ENCODE measurements around the gene AP5Z1.

DNA sequence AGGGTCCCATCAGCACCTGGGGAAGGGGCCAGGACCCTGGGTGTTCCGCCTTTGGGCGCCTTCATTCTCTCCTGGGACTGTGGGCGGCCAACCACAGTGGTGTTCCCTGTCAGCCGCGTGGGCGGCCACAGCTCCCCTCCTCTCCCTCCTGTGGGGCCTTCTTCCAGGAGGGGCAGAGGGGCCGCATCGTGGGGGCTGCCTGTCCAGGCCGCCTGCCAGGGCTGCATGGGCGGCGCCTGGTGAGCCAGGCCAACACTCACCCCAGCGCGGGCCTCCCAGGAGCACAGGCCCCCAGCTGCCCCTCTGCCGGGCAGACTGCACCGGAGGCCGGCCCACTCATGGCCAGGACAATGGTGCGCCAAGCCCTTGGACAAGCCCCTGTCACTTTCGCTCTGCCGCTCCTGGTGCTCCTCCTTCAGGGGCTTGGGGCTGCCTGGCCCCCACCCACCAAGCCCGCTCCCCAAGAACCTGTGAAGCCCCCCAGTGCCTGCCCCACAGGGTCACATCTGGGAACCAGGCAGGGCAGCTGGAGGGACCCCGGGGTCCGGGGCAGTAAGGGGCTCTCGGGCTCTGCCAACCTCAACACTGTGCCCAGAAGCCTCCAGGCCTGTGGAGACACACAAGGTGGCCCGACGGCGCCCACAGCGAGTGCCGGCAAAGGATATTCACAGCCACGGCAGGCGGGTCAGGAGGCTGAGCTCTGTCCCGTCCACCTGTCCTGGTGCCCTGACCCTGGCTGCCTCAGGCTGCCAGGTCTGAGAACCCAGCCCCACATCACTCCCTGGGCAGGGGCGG, 42.8 kb downstream of the AP5Z1 start:
- TF ChIP-seq, protein P1, sequence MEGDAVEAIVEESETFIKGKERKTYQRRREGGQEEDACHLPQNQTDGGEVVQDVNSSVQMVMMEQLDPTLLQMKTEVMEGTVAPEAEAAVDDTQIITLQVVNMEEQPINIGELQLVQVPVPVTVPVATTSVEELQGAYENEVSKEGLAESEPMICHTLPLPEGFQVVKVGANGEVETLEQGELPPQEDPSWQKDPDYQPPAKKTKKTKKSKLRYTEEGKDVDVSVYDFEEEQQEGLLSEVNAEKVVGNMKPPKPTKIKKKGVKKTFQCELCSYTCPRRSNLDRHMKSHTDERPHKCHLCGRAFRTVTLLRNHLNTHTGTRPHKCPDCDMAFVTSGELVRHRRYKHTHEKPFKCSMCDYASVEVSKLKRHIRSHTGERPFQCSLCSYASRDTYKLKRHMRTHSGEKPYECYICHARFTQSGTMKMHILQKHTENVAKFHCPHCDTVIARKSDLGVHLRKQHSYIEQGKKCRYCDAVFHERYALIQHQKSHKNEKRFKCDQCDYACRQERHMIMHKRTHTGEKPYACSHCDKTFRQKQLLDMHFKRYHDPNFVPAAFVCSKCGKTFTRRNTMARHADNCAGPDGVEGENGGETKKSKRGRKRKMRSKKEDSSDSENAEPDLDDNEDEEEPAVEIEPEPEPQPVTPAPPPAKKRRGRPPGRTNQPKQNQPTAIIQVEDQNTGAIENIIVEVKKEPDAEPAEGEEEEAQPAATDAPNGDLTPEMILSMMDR (conservative IDR thresholded peaks at IDR 0.05), result no peak
- no peak for TF ChIP-seq EZH2 (IDR thresholded peaks at IDR 0.05; ENCODE audit: low read depth)

Data from PC-9 (cell line).